D721Med (cell line): ENCODE results near the gene ADH7.

Experiments used
- DNase-seq: peaks from one replicate; pipeline ENCODE4 v3.0.0; 2011; ENCODE audit warnings: low spot score; ENCODE audit not compliant: insufficient read length
- FAIRE-seq: peaks from 2 replicates; lab custom pipeline; 2011; peaks lifted over from hg19 to GRCh38; lab: Jason Lieb, UNC
- TF ChIP-seq, protein P1 (sequence below): IDR thresholded peaks from 2 replicates; pipeline ENCODE4 v1.5.1; 2012; ENCODE audit warnings: mild to moderate bottlenecking, control low read depth; ENCODE audit not compliant: insufficient read depth; ENCODE audit errors: missing control alignments

ADH7 gene

GRCh38 chr4:99457270-99457669, 22.1 kb upstream of the ADH7 start:
- no peak for FAIRE-seq
- DNase-seq = no peak
- TF ChIP-seq, protein P1, sequence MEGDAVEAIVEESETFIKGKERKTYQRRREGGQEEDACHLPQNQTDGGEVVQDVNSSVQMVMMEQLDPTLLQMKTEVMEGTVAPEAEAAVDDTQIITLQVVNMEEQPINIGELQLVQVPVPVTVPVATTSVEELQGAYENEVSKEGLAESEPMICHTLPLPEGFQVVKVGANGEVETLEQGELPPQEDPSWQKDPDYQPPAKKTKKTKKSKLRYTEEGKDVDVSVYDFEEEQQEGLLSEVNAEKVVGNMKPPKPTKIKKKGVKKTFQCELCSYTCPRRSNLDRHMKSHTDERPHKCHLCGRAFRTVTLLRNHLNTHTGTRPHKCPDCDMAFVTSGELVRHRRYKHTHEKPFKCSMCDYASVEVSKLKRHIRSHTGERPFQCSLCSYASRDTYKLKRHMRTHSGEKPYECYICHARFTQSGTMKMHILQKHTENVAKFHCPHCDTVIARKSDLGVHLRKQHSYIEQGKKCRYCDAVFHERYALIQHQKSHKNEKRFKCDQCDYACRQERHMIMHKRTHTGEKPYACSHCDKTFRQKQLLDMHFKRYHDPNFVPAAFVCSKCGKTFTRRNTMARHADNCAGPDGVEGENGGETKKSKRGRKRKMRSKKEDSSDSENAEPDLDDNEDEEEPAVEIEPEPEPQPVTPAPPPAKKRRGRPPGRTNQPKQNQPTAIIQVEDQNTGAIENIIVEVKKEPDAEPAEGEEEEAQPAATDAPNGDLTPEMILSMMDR = no peak

DNA sequence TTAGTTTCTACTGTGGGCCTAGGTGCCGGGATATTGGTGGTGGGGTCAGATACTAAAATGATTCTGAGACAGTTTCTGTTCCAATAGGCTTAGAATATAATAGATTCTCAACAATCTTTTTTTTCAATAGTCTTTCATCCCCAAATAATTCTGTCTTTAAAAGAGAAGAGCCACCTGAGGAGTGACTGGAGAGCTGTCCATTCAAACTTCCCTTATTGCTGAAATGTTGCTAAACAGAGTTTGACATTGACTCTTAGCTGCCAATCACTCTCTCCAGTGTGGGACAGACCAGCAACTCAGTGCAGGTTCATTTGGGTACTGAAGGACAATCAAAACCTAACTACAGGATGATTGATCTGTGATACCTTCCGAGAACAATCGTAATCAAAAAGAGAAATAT, 12.4 kb upstream of the ADH7 start:
- FAIRE-seq (no peak), DNase-seq (no peak)
- TF ChIP-seq, protein P1 = no peak

DNA sequence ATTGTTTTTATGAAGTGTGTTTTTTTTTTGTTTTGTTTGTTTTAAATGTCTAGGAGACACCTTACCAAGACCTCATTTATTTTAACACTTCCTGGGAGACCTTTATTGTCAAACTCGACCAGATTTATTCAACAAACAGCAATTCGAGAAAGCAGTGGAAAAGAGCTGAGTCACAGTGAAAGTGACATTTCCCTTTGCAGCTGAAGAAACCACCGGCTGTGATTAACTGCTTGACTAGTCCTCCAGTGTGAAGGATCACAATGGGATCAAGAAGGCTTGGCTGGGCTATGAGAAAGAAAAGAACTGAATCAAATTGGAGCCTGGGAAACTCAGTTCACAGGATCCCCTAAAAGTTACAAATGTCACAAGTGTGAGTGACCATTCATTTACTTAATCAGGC, 11.9 kb upstream of the ADH7 start:
- TF ChIP-seq, protein P1 = no peak
- FAIRE-seq (no peak), DNase-seq (no peak)

DNA sequence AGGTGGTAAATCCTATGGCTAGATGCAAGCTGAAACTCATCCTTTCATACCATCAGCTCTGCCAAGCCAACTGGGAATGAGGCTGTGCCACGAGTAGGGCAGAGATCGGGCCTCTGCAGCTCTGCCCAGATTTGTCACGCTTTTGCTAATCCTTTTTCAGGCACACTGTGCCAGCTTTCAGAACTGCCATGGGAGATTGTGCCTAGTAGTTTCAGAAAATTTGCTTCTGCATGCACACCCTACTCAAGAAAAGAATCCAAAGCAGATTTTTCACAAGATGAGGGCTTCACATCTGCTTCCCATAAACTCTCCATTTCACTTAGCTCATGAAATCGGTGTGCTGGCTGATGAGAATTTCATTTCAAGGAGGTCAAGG, 3.3 kb upstream of the ADH7 start:
- DNase-seq = no peak
- TF ChIP-seq, protein P1 = no peak
- FAIRE-seq = no peak

GRCh38 chr4:99437723-99438404, 2.7 kb upstream of the ADH7 start:
- FAIRE-seq (no peak), DNase-seq (no peak)
- TF ChIP-seq, protein P1 = no peak

- TF ChIP-seq, protein P1 = no peak
- FAIRE-seq = no peak
- no peak for DNase-seq
Observed at GRCh38 chr4:99436976-99437722, 2.0 kb upstream of the ADH7 start.

GRCh38 chr4:99436462-99436861, 1.3 kb upstream of the ADH7 start:
- TF ChIP-seq, protein P1 = no peak
- DNase-seq (no peak), FAIRE-seq (no peak)
